HG03039 (cell line): Measurements from ENCODE around the gene ZNF117.
"Not testable (repeated sequence)": the region's sequence is repeated elsewhere in the genome, so short reads cannot be mapped to it uniquely, and the experiment has no call there.

Source experiments
- ATAC-seq: cut with Tn5 transposase; IDR thresholded peaks from one replicate; pipeline ENCODE4 v1.9.1; 2021; ENCODE audit warnings: mild to moderate bottlenecking, moderate library complexity; ENCODE audit not compliant: unreplicated experiment

ZNF117 gene

DNA sequence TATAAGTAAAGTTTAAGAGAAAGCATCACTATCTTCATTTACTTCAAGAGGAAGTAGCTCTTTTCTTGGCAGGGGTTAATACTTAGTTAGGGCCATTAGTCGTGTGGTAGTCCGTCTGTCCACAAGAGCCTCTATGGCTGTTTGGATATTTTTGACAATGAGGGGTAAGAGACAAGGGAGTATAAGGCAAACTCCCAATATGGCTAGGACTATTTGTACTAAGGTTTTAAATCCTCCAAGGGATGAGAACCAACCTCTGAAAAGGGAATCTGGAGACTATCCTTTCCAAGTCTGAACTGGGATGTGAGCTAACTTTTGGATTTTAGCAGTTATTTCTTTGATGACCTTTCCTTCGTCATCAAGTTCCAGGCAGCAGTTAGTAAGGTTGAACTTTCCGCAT lies at the start of gene ZNF117:
ZNF117 (minus strand) TSS at position 101 of the 400 bp plus-strand sequence.
- no peak for ATAC-seq

GRCh38 chr7:65038767-65039166 lies 47.9 kb upstream of the ZNF117 start:
- ATAC-seq = peak; percentile 15

- ATAC-seq = peak; percentile 80
These were observed 47.2 kb upstream of the ZNF117 start for GRCh38 chr7:65037740-65038688.

DNA sequence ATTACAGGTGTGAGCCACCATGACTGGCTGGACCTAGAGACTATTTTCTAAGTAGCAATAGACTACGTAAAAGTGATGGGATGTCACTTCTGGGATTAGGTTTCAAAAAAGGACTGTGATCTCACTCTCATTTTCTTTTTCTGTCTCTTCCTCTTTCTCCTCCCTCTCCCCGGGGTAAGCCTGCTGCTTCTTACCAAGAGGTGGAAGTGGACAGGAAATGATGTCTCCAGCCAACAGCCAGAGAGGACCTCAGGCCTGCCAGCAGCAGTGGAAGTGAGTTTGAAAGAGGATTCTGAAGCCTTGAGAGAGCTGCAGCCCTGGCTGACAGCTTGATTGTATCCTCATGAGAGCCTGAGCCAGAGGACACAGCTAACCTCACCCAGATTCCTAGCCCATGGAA lies 45.7 kb upstream of the ZNF117 start:
- ATAC-seq = not testable (repeated sequence)

DNA sequence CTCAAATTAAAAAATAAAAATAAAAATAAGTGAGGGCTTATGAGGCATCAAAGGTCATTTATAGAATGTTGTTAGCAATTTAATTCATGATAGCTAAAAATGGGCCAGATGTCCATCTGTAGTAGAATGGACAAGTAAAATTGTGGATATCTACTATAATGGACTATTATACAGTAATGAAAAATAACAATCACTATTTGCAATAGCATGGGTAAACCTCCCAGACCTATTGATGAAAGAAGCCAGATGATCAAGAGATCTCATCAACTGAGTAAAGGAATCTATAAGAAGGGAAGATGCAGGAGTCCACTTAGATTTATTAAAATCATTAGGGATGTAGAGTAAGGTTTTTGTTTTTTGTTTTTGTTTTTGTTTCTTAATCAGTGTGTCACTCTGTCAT lies 44.6 kb upstream of the ZNF117 start:
- ATAC-seq = not testable (repeated sequence)

- ATAC-seq = not testable (repeated sequence)
These were observed 43.4 kb upstream of the ZNF117 start for GRCh38 chr7:65034120-65034782.

GRCh38 chr7:65033391-65033790 lies 42.6 kb upstream of the ZNF117 start:
- not testable (repeated sequence) for ATAC-seq

- not testable (repeated sequence) for ATAC-seq
These were observed 34.2 kb upstream of the ZNF117 start for GRCh38 chr7:65025023-65025422.

GRCh38 chr7:65020978-65021377 lies 30.1 kb upstream of the ZNF117 start:
- not testable (repeated sequence) for ATAC-seq

- not testable (repeated sequence) for ATAC-seq
These were observed 19.0 kb upstream of the ZNF117 start for GRCh38 chr7:65009881-65010280.

DNA sequence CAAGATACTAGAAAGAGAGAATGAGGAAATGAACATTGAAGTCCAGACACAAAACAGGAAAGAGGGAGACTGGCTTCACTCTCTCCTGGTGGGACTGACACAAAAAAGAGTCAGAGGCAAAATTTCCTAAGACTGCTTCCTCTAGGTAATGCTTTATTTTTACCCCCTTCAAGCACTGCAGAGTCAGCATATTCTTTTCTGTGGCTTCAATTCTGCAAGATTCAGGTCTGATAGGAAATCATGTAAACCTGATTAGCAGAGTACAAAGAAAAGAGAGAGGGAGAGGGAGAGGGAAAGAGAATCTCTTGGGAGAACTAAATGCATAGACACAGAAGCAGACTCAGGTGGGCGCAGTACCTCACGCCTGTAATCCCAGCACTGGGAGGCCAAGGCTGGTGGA lies 18.6 kb upstream of the ZNF117 start:
- ATAC-seq = not testable (repeated sequence)

DNA sequence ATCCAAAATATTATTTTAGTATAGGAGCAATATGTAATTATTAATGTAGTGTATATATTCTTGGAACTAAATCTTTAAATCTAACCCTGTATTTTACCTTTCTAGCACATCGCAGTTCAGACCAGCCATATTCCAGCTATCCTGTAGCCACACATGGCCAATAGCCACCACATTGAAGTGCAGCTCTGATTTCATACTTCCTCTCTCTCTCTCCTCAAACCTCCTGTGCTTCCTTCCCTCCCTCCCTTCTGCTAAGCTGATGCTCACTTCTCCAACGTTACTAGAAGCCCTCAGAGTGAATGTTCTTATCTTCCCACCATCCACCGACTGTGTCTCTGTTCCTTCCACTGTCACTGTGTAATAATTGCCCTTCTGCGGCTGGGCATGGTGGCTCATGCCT lies 16.2 kb upstream of the ZNF117 start:
- not testable (repeated sequence) for ATAC-seq

DNA sequence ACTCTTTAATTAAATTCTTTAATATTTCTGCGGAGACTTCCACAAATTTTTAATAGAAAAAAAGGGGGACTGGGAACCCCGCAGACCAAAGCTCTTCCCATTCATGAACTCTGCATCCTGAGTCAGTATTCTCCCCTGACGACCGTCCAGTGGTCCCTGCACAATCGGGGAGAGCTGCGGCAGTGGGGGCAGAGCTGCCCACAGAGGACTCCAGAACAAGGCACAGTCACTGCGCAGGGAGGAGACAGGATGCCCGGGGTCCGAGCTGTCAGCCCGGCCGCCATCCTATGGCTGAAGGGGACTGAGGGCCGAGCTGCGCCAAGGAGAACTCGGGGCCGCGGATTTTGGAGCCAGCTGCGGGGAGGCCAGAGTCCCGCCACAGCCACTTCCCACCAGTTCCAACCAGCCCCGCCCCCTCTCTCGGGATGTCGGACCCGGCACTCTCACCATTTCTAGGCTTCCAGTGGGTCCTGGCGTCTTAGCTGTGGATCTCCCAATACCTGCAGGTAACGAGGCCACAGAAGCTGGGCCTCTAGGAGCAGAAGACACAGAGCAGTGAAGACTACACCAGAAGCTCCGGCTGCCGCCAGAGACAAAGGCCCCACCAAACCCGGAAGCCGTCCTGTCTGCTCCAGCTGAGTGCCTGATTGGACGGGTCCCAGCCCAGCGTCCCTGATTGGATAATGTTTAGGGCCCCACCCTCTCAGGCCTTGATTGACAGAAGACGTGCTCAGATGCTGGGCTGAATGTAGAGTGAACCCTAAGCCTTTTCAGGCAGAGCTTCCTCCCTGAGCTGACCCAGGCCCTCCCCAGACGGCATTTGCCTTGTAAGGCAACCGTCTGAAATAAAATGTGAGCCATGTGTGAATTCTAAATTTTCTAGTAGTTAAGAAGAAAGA lies 15.5 kb upstream of the ZNF117 start, which contains the start of gene ERV3-1:
ERV3-1 (minus strand) TSS at position 594 of the 899 bp plus-strand sequence. CDS start 13,661 bp downstream, outside the sequence.
- ATAC-seq = peak; percentile 100

GRCh38 chr7:65004575-65004974 lies 13.7 kb upstream of the ZNF117 start:
- no peak for ATAC-seq

GRCh38 chr7:65002972-65003585 lies 12.2 kb upstream of the ZNF117 start:
- no peak for ATAC-seq

GRCh38 chr7:65001291-65001814 lies 10.5 kb upstream of the ZNF117 start:
- no peak for ATAC-seq

DNA sequence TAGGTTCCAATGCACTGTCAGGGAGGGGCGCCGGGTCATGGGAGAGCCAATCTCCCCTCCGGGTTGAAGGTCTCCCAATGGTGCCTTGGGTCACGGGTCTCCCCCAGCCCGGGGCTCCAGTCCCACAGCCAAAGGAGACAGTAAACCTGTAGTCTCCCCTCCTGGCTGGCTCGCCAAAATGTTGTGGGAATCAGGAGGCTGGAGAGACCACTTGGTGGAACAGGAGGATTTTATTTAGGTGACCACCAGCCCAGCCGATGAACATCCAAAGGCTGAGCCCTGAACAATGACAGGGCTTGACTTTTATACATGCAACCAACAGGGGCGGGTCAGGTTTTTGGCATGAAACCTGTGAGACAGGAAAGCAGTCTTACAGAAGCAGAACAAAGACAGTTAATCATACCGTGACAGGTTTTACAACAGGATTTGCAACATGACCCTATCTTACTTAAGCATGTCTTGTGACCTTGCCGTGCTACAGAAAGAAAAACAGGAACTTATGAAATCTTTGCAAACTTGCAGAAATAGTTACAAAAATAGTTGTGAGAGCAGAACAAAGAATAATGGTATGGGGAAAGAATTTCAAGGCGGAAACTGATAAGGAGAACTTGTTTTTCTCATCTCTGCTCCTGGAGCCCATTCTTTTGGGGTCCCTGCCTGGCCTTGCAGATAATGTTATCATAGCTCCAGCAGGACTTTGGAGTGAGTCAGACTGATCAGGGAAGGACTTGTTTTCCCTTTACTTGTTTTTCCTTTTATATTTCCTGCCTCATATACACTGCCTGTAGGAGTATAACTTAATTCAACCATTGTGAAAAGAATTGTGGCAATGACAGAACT lies 8.5 kb upstream of the ZNF117 start:
- ATAC-seq = no peak

DNA sequence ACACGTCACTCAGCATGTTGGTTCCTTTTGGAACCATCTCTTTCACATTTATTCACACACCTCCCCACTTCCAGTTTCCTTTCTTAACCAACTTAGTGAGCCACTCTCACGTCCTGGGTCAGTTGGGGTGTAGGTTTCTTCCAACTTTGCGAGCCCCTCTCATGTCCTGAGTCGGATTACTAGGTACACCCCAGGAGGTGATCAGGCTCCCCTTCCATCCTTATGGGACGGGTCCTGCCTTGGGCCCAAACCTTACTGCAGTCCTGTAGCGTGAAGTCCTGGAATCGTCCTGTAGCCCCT lies 8.0 kb upstream of the ZNF117 start:
- ATAC-seq = no peak

GRCh38 chr7:64997927-64998391 lies 7.1 kb upstream of the ZNF117 start:
- no peak for ATAC-seq
